HG02981 (cell line): ENCODE measurements around the gene CCDC12.
A peak's percentile ranks its signal among the peaks of the same experiment; 100 is the strongest.
"Not testable (repeated sequence)": the region's sequence is repeated elsewhere in the genome, so short reads cannot be mapped to it uniquely, and the experiment has no call there.

Experiments
- ATAC-seq: cut with Tn5 transposase; IDR thresholded peaks from one replicate; pipeline ENCODE4 v1.9.1; 2021; ENCODE audit warnings: mild to moderate bottlenecking, moderate library complexity; ENCODE audit not compliant: unreplicated experiment

CCDC12 gene

DNA sequence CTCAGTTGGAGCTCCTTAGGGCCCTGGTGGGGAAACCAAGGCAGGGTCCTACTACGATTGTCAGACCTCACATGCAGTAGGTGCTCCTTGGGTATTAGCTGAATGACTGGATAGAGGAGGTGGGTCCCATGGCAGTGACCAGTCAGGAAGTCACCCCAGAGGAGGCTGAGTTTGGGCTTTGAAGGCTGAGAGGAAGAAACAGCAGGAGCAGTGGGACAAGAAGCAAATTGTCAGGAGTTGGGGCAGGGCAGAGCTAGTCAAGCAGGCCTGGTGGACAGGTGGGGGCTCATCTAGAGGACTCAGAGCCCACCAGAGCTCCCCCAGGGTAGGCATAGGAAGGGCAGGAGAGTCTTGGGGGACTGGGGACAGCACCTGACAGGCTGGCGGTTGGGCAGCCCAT is 6.0 kb upstream of the CCDC12 start:
- no peak for ATAC-seq

DNA sequence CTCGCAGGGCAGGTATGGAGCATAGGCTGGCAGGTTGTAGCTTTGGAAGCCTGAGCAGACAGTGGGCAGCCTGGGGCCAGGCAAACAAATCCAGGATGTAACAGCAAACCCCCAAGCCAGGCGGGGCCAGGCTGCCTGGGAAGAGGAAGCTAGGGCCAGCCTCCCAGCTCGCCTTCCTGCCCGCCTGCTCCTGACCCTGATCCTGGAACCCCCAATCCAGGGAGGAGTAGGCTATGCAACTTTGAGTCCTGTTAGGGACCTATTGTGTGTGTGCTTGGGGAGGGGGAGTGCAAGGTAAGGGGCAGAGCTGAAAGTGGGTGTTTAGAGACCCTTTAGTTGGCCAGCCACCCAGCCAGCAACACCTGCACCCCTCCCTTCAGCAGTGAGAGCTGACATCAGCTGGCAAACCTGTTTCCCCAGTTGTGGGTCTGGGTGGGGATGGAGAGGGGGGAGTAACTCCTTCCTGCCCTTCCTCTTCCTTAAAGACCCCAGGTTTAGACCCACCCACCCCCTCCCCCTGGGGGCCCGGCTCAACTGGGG is 5.5 kb upstream of the CCDC12 start:
- no peak for ATAC-seq

- peak; percentile 17 for ATAC-seq
Observed at GRCh38 chr3:46979958-46980497, 3.5 kb upstream of the CCDC12 start.

DNA sequence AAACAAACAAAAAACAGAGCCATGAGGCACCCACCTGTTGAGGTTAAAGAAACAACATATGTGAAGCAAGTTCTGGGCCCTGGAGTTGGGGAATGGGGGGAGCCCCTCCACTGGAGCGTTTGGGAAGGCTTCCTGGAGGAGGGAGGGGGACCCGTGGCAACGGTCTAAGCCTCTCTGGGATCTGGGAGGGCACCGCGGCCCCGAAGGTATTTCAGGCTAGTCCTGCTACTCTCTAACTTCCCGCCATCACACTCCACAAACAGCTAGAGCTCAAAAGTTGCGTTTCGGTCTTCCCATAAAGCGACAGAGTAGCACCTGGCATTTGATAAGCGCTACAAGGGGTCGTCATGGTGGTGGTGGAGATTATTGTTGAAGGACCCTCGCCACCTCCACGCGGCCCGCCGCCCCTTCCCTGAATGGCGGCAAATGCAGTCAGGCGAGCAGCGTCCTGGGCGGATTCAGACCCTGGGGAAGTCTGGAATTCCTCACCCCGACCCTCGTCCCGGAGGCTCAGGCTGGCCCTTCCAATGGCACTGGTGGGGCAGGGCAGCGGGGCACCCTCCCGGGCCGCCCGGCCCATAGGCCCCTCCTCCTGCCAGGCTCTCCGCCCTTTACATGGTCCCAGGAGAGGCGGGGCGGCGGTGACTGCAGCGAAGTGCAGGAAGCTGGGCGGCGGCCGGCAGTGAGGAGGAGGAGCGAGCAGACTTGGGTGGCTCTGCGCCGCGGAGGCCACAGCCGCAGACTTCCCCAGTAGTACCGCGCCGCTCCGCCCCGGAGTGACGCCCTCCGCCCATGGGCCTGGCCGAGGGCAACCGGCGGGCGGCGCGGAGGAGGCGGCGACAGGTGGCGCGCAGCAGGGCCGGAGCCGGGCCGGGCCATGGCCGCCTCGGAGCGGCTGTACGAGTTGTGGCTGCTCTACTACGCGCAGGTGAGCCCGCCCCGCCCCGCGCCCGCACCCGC is 2.7 kb upstream of the CCDC12 start, which contains the start of gene NBEAL2:
NBEAL2 (plus strand) TSS at position 682 of the 960 bp plus-strand sequence; CDS start at position 878, 196 bp downstream.
- ATAC-seq = peak; percentile 68

GRCh38 chr3:46978381-46978780 is 1.8 kb upstream of the CCDC12 start:
- ATAC-seq = no peak

- ATAC-seq = no peak
Observed at GRCh38 chr3:46977811-46978195, 1.3 kb upstream of the CCDC12 start.

DNA sequence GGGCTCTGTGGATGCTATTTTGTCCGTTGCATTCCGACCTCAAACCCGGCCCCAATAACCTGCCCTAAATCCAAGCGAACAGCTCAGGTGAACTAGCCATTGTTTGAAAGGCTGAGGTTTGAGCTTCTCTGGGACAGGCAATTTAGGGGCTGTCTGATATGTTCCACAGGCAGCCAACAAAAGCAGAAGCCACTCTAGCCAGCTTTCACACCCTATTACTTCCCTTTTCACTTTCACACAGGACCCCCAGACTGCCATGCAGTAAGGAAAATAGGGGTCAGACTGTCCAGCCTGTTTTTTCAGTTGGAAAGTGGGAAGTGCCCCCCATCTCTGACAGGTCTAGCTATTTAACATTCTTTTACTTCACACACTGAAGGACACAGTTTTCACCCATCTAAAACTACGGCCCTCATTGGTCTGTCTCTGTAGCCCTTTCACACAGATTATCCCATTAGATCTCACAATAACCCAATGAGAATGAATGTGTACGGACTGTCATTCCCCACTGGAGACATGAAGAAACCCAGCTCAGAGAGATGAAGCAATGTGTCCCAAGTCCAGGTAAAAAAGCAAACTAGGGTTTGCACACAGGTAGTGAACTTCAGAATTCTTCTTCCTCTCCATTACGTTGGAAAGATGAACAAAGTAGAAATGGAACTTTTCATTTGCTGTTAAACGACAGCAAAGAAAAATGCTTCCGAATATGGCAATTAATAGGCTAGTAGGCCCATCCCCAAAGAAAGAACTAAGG is 1.9 kb downstream of the CCDC12 start:
- ATAC-seq = no peak

DNA sequence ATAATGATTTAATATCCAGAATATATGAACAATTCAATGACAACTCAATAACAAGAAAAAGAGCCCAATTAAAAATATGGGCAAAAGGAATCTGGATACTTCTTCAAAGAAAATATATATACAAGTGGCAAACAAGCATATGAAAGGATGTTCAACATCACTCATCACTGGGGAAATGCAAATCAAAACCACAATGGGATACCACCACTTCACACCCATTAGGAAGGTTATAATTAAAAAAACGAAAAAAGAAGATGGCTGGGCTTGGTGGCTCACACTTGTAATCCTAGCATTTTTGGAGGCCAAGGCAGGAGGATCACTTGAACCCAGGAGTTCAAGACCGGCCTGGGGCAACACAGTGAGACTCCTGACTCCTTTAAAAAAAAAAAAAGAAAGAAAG is 4.1 kb downstream of the CCDC12 start:
- no peak for ATAC-seq

- ATAC-seq = no peak
Observed at GRCh38 chr3:46971742-46972141, 4.8 kb downstream of the CCDC12 start.

DNA sequence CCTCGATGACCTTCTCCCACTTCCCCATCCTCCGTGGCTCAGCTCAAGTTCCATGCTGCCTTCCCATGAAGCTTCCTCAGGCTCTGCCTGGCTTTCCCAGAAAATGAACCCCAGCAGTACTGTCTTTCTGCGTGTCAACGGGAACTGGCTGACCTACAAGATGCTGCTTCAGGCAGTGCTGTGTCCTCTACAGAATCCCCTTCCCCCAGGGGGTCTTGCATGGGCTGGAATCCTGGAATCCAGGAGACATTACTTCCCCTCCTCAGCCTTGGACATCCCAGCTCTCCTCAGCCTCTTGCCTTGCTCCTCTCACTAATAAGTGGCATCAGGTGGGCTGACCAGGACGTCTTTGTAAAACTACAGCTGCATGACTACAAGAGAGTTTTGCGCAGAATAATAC is 5.4 kb downstream of the CCDC12 start:
- ATAC-seq = no peak

DNA sequence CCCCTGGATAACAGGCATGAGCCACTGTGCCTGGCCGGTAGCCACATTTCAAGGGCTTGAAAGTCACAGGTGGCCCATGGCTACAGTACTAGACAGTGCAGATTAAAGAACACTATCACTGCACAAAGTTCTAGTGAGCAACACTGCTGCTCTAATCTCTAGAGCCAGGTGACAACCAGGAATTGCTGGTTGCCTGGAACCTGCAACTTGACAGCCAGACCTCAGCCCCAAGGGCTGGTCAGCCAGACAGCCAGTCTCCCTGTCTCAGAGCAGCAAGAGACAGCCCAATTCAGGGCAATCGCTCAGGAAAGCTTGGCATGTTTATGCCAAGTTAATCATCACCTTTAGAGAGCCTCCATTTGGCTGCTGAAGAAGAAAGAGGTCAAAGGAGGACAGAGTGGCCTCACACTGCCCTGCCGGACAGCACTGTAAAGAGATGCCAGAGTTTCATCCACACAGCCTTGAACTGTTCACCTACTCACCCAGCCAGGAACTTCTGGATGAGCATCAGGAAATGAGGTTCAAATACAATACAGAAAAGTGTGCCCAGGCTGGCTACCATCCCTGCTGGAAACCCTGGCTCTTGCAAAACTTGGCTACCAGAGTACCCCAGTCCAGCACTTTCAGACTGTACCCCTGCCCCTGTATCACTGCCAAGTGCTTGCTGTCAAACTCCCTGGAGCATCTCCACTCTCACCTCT is 6.0 kb downstream of the CCDC12 start:
- no peak for ATAC-seq

DNA sequence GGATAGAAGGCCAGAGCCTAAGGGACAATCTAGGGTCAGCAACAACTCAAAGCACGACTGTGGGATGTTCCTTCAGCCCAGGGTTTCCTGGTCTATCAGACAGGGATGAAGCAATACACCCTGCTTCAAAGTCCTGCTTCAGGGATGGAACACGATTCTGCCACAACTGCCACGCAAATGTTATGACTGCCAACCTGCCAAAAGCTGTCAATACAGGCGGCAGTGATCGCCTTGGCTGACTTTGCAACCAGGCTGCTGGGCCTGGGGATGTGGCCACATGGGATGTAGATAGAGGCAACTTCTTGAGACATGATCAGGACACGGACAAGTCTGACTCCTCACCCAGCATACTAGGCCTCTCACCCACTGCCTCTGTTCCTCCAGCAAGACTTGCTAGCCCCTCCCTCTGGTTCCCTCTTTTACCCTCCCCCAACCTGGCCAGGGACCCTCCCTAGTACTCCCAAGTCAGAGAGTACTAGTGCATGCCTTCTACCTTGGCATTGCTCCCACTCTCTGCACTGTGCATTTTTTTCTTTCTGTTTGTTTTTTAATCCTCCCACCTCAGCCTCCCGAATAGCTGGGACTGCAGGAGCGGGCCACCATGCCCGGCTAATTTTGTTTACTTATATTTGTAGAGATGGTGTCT is 7.6 kb downstream of the CCDC12 start:
- ATAC-seq = no peak

DNA sequence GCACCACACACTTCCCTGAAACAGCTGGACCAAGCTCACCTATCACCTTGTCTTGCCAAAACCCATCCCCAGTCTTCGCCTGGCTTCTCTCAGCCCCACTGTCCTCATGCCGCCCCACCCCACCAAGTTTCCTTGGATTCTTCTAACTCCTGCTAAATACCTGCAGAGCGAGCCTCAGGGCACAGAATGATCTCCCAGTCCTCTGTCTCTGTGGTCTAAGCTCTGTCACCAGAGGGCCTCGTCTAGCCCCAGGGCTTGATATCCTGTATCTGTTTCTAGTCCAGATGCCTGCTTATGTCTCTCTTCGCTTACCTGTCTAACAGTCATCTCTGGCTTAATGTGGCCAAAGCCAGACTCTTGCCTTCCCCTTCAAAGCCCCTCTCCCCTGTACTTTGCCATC is 9.7 kb downstream of the CCDC12 start:
- ATAC-seq = no peak

GRCh38 chr3:46965151-46965550 is 11.4 kb downstream of the CCDC12 start:
- ATAC-seq = no peak

- not testable (repeated sequence) for ATAC-seq
Observed at GRCh38 chr3:46964038-46964590, 12.4 kb downstream of the CCDC12 start.

DNA sequence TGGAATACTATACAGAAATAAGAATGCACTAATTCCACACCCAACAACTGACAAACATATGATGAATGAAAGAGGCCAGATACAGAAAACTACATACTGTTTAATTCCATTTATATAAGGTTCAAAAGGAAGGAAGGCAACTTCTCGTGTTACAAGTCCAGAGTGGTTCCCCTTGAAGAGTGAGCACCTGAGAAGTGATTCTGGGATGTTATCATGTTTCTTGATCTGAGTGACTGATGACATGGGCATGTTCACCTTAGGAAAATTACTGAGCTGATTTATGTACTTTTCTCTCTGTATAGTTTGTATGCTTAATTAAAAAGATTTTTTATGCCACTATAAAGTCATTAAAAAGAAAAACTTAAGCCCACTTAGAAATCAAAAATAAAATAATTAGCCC is 13.6 kb downstream of the CCDC12 start:
- no peak for ATAC-seq

DNA sequence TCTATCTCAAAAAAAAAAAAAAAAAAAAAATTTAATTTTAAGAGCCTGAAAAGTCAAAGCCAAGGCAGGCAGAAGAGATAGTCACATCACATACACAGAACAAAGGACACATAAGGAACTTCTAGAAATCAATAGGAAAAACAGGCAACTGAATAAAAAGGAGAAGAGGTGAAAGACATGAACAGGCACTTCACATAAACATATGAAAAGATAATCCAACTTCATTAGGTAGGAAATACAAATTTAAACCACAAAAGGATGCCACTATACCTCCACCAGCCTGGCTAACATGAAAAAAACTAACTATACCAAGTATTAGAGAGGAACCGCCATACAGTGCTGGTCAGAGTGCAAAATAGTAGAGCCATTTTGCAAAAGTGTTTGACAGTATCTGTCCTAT is 14.1 kb downstream of the CCDC12 start:
- ATAC-seq = no peak

DNA sequence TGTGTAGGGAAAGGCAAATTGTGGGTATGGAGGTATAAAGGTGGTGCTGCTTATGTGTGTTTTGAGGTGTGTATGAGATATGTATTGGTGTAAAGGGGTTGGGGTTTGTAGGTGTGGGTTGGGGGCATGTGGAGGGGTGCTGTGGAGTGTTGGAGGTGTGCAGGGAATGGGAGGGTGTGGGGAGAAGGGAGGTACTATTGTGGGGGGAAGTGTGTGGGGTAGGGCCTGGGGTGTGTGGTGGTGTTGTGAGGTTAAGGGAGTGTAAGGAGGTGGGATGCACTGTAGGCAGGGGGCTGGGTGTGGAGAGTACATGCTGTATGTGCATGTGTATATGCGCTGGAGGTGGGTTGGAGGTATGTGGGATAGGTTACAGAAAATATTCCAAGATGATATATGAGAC is 15.7 kb downstream of the CCDC12 start:
- no peak for ATAC-seq

- ATAC-seq = no peak
Observed at GRCh38 chr3:46960081-46960701, 16.4 kb downstream of the CCDC12 start.

GRCh38 chr3:46959161-46959511 is 17.4 kb downstream of the CCDC12 start:
- ATAC-seq = no peak
